SK-N-SH treated with all-trans-retinoic acid at 6 μM for 48 hours (cell line): ENCODE measurements around the gene OMP.
"Not testable (repeated sequence)": the region's sequence is repeated elsewhere in the genome, so short reads cannot be mapped to it uniquely, and the experiment has no call there.

Experiments
- ATAC-seq: fragments of 200-7000 bp; cut with Tn5 transposase; 3 replicates; pipeline ENCODE4 v1.9.1; 2020; ENCODE audit warnings: mild to moderate bottlenecking, moderate library complexity
- ARNTL ChIP-seq: fragments of 450-650 bp; formaldehyde crosslinking; IDR thresholded peaks from 2 replicates; pipeline ENCODE4 v1.5.0; 2020; ENCODE audit warnings: low read depth, mild to moderate bottlenecking, moderate library complexity, borderline replicate concordance
- BACH2 ChIP-seq: fragments of 250-450 bp; sonication (Bioruptor Pico); IDR thresholded peaks from 2 replicates; pipeline ENCODE4 v1.9.0; 2021; ENCODE audit warnings: mild to moderate bottlenecking, borderline replicate concordance
- ESRRG ChIP-seq: fragments of 250-450 bp; sonication (Bioruptor Pico); IDR thresholded peaks from 2 replicates; pipeline ENCODE4 v1.6.1; 2021; ENCODE audit warnings: mild to moderate bottlenecking
- GLIS3 ChIP-seq: fragments of 250-450 bp; sonication (Bioruptor Pico); IDR thresholded peaks from 2 replicates; pipeline ENCODE4 v1.5.0; 2020; ENCODE audit warnings: mild to moderate bottlenecking, moderate library complexity
- OSR1 ChIP-seq: fragments of 250-450 bp; sonication (Bioruptor Pico); IDR thresholded peaks from 2 replicates; pipeline ENCODE4 v1.8.0; 2022; ENCODE audit warnings: moderate library complexity, mild to moderate bottlenecking, inconsistent platforms
- PATZ1 ChIP-seq: fragments of 250-450 bp; sonication (Bioruptor Pico); IDR thresholded peaks from 2 replicates; pipeline ENCODE4 v1.8.0; 2020; ENCODE audit warnings: mild to moderate bottlenecking, moderate library complexity, borderline replicate concordance
- PPARA ChIP-seq: fragments of 250-450 bp; sonication (Bioruptor Pico); IDR thresholded peaks from 2 replicates; pipeline ENCODE4 v1.5.0; 2020; ENCODE audit warnings: mild to moderate bottlenecking, borderline replicate concordance
- RARB ChIP-seq: fragments of 250-450 bp; sonication (Bioruptor Pico); IDR thresholded peaks from 2 replicates; pipeline ENCODE4 v1.8.0; 2021; ENCODE audit warnings: mild to moderate bottlenecking, moderate library complexity
- SNAI2 ChIP-seq: fragments of 250-450 bp; sonication (Bioruptor Pico); IDR thresholded peaks from 2 replicates; pipeline ENCODE4 v1.5.0; 2020; ENCODE audit warnings: mild to moderate bottlenecking, moderate library complexity
- TCF4 ChIP-seq: fragments of 250-450 bp; sonication (Bioruptor Pico); IDR thresholded peaks from 2 replicates; pipeline ENCODE4 v1.8.0; 2021; ENCODE audit warnings: mild to moderate bottlenecking, moderate library complexity, borderline replicate concordance
- TOX ChIP-seq: fragments of 250-450 bp; sonication (Bioruptor Pico); IDR thresholded peaks from 2 replicates; pipeline ENCODE4 v1.8.0; 2021; ENCODE audit warnings: mild to moderate bottlenecking, moderate library complexity, borderline replicate concordance
- ZC3H10 ChIP-seq: fragments of 250-450 bp; sonication (Bioruptor Pico); IDR thresholded peaks from 2 replicates; pipeline ENCODE4 v1.5.1; 2021; ENCODE audit warnings: mild to moderate bottlenecking, moderate library complexity
- ZFP3 ChIP-seq: fragments of 250-450 bp; sonication (Bioruptor Pico); IDR thresholded peaks from 2 replicates; pipeline ENCODE4 v1.5.0; 2020; ENCODE audit warnings: mild to moderate bottlenecking, moderate library complexity
- ZFP30 ChIP-seq: fragments of 450-650 bp; formaldehyde crosslinking; IDR thresholded peaks from 2 replicates; pipeline ENCODE4 v1.5.0; 2022; ENCODE audit warnings: mild to moderate bottlenecking, moderate library complexity
- ZNF565 ChIP-seq: fragments of 450-650 bp; formaldehyde crosslinking; conservative IDR thresholded peaks from 2 replicates; pipeline ENCODE4 v1.5.0; 2020; ENCODE audit warnings: low read depth, mild to moderate bottlenecking, moderate library complexity
- ZNF70 ChIP-seq: fragments of 450-650 bp; formaldehyde crosslinking; IDR thresholded peaks from 2 replicates; pipeline ENCODE4 v1.5.0; 2020; ENCODE audit warnings: mild to moderate bottlenecking, moderate library complexity
- ZNF8 ChIP-seq: fragments of 450-650 bp; formaldehyde crosslinking; IDR thresholded peaks from 2 replicates; pipeline ENCODE4 v1.5.0; 2020; ENCODE audit warnings: mild to moderate bottlenecking, moderate library complexity
- TF ChIP-seq, protein P1 (sequence below): fragments of 250-450 bp; sonication (Bioruptor Pico); IDR thresholded peaks from 2 replicates; pipeline ENCODE4 v1.8.0; 2021; ENCODE audit warnings: low read depth, mild to moderate bottlenecking, moderate library complexity, borderline replicate concordance
- TF ChIP-seq, protein P2 (sequence below): fragments of 250-450 bp; sonication (Bioruptor Pico); IDR thresholded peaks from 2 replicates; pipeline ENCODE4 v1.5.0; 2020; ENCODE audit warnings: mild to moderate bottlenecking, moderate library complexity
- TF ChIP-seq, protein P3 (sequence below): fragments of 250-450 bp; sonication (Bioruptor Pico); IDR thresholded peaks from 2 replicates; pipeline ENCODE4 v1.5.1; 2020; ENCODE audit warnings: low read depth, mild to moderate bottlenecking, moderate library complexity
- TF ChIP-seq, protein P4 (sequence below): fragments of 250-450 bp; sonication (Bioruptor Pico); IDR thresholded peaks from 2 replicates; pipeline ENCODE4 v1.5.1; 2021; ENCODE audit warnings: mild to moderate bottlenecking, moderate library complexity

Gene OMP

GRCh38 chr11:77059806-77060205, 42.8 kb upstream of the OMP start (continued):
- TF ChIP-seq PATZ1 (CRISPR knock-in tag) (no peak), TCF4 (CRISPR knock-in tag) (no peak), PPARA (no peak), ZNF8 (CRISPR knock-in tag) (no peak), TOX (CRISPR knock-in tag) (no peak), SNAI2 (CRISPR knock-in tag) (no peak)

DNA sequence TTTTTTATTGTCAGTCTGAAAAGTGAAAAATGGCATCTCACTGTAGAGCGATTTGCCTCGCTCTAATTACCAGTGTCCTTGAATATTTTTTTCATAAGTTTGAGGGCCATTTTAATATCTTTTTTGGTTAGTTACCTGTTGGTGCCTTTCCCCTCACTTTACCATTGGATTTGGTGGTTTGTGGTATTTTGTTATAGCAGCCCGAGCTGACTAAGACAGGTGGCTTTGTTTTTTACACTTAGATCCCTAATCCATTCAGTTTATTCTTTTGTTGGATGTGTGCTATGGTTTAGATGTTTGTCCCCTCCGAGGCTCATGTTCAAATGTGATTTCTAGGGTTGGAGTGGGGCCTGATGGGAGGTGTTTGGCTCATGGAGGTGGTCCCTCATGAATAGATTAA, 42.4 kb upstream of the OMP start:
- no peak for ATAC-seq
- TF ChIP-seq, protein P1, sequence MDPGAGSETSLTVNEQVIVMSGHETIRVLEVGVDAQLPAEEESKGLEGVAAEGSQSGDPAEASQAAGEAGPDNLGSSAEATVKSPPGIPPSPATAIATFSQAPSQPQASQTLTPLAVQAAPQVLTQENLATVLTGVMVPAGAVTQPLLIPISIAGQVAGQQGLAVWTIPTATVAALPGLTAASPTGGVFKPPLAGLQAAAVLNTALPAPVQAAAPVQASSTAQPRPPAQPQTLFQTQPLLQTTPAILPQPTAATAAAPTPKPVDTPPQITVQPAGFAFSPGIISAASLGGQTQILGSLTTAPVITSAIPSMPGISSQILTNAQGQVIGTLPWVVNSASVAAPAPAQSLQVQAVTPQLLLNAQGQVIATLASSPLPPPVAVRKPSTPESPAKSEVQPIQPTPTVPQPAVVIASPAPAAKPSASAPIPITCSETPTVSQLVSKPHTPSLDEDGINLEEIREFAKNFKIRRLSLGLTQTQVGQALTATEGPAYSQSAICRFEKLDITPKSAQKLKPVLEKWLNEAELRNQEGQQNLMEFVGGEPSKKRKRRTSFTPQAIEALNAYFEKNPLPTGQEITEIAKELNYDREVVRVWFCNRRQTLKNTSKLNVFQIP, result no peak
- TF ChIP-seq ZNF565 (CRISPR knock-in tag) (no peak), ZNF70 (CRISPR knock-in tag) (no peak), RARB (CRISPR knock-in tag) (no peak), GLIS3 (CRISPR knock-in tag) (no peak), TOX (CRISPR knock-in tag) (no peak), BACH2 (CRISPR knock-in tag) (no peak), ESRRG (CRISPR knock-in tag) (no peak), ZC3H10 (CRISPR knock-in tag) (no peak), ZNF8 (CRISPR knock-in tag) (no peak), ZFP3 (CRISPR knock-in tag) (no peak), PATZ1 (CRISPR knock-in tag) (no peak), OSR1 (CRISPR knock-in tag) (no peak)
- TF ChIP-seq, protein P2, sequence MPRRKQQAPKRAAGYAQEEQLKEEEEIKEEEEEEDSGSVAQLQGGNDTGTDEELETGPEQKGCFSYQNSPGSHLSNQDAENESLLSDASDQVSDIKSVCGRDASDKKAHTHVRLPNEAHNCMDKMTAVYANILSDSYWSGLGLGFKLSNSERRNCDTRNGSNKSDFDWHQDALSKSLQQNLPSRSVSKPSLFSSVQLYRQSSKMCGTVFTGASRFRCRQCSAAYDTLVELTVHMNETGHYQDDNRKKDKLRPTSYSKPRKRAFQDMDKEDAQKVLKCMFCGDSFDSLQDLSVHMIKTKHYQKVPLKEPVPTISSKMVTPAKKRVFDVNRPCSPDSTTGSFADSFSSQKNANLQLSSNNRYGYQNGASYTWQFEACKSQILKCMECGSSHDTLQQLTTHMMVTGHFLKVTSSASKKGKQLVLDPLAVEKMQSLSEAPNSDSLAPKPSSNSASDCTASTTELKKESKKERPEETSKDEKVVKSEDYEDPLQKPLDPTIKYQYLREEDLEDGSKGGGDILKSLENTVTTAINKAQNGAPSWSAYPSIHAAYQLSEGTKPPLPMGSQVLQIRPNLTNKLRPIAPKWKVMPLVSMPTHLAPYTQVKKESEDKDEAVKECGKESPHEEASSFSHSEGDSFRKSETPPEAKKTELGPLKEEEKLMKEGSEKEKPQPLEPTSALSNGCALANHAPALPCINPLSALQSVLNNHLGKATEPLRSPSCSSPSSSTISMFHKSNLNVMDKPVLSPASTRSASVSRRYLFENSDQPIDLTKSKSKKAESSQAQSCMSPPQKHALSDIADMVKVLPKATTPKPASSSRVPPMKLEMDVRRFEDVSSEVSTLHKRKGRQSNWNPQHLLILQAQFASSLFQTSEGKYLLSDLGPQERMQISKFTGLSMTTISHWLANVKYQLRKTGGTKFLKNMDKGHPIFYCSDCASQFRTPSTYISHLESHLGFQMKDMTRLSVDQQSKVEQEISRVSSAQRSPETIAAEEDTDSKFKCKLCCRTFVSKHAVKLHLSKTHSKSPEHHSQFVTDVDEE (CRISPR knock-in tag), result no peak

GRCh38 chr11:77061258-77061657, 41.4 kb upstream of the OMP start:
- not testable (repeated sequence) for ATAC-seq

DNA sequence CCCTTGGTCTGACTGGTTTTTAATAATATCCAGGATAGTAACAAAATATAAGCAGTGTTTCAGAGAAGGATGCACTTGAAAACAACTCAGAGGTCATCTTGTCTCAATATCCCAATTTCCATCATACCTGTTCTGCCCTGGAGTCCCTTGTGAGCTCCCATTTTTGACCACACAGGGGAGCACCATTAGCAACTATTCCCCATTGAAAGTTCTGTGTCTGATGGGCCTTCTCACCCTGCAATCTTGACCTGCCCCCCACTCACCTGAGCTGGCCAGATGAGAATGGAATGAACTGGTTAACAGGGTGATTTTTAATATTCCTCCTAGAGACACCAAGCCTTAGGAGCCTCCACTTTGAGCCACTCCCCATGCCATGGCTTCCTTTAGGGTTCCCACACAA, 39.7 kb upstream of the OMP start:
- TF ChIP-seq RARB (CRISPR knock-in tag) (no peak), ZNF565 (CRISPR knock-in tag) (no peak), OSR1 (CRISPR knock-in tag) (no peak), ZFP30 (CRISPR knock-in tag) (no peak), ZC3H10 (CRISPR knock-in tag) (no peak), ARNTL (no peak), TCF4 (CRISPR knock-in tag) (no peak), GLIS3 (CRISPR knock-in tag) (no peak), ZNF8 (CRISPR knock-in tag) (no peak)
- TF ChIP-seq, protein P3, sequence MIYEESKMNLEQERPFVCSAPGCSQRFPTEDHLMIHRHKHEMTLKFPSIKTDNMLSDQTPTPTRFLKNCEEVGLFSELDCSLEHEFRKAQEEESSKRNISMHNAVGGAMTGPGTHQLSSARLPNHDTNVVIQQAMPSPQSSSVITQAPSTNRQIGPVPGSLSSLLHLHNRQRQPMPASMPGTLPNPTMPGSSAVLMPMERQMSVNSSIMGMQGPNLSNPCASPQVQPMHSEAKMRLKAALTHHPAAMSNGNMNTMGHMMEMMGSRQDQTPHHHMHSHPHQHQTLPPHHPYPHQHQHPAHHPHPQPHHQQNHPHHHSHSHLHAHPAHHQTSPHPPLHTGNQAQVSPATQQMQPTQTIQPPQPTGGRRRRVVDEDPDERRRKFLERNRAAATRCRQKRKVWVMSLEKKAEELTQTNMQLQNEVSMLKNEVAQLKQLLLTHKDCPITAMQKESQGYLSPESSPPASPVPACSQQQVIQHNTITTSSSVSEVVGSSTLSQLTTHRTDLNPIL (CRISPR knock-in tag), result no peak
- TF ChIP-seq, protein P4, sequence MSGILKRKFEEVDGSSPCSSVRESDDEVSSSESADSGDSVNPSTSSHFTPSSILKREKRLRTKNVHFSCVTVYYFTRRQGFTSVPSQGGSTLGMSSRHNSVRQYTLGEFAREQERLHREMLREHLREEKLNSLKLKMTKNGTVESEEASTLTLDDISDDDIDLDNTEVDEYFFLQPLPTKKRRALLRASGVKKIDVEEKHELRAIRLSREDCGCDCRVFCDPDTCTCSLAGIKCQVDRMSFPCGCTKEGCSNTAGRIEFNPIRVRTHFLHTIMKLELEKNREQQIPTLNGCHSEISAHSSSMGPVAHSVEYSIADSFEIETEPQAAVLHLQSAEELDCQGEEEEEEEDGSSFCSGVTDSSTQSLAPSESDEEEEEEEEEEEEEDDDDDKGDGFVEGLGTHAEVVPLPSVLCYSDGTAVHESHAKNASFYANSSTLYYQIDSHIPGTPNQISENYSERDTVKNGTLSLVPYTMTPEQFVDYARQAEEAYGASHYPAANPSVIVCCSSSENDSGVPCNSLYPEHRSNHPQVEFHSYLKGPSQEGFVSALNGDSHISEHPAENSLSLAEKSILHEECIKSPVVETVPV, result no peak
- TF ChIP-seq, protein P2 (CRISPR knock-in tag), result no peak
- no peak for ATAC-seq
